Left colon (tissue), 2 donors: ENCODE data around the gene SGCD. TPM values are rescaled to one million over a fixed set of nuclear protein-coding genes. Genes with fewer than 3 reads are reported as not detected.

Experiments
- ATAC-seq: fragments of 200-7000 bp; cut with Tn5 transposase; one replicate; pipeline ENCODE4 v1.9.1; 2020; ENCODE audit warnings: mild to moderate bottlenecking, moderate library complexity
- DNase-seq, 2 donors: peaks; one replicate each; pipeline ENCODE4 v3.0.0-alpha.2; 2020
- intact Hi-C, 2 donors: fragments of 100-400 bp; cut with DNase I in 1 of 2; cut with micrococcal nuclease in 1 of 2; formaldehyde crosslinking; loops; one replicate each; pipeline versions ENCODE4 v1.11.2 to v1.14.0; 2022; cut with DNase I, micrococcal nuclease
- total RNA-seq, 2 donors: library from RNA; stranded (reverse); fragmentation: NEBNext Ultra II Directional; extraction: Animal tissue kit (Norgen Biotek cat#: 25700); gene quantifications; one replicate each; pipeline ENCODE4 v1.2.1, GENCODE V29; 2021
- donor health status: DM: no; HTN: no; CAD: no.
- donor health status: DM: yes; HTN: yes; CAD: no.

The SGCD gene
- total RNA-seq, 2 donors from 2014 or later, result 1.0 to 3.2 TPM

DNA sequence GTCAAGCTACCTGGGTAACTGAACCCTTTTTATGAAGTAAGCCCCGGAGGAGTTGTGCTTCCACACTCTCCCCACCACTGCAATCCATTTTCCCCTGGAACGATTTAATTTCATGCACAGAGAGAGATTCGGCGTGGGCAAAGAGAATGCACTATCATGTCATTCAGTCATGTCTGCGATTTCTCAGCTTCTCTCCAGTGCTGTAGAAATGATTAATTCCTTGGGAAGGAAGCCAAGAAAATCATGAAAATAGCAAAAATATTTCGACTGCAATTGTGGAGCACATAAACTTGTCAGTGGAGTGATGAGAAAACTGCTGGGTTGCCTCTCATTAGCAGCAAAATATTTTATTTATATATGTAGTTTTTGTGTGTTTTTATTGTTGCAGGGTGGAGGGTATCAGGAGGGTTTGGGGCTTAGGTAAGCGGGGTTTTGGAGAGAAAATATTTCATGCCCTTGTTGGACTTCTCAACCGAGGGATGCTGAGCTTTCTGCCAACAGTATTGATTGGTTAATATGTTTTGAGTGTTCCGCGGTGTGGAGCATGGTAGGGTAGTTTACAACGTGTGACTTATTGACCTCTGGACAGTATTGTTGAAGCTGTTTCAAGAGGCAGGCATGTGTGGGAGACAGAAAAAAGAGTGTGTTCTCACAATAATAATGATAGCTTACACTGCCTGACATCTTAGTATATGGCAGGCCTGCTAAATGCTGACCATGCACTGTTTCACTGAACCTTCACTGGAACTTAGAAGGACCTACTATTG, 69.3 kb downstream of the SGCD start:
- intact Hi-C loops, result no loop called here
- ATAC-seq, result no peak

DNA sequence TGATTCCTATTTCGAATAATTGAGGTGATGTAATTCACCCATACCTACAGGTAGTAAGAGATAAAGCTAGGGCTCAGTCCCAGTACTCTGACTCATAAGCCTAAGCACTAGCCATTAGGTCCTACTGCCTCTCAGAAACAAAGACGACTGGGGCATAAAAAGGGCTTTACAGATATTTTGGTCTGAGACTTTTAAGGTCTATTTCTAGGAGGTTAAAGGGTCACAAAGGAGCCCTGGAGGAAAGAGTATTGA, 69.8 kb downstream of the SGCD start:
- intact Hi-C loops, result no loop called here
- DNase-seq (no peak), ATAC-seq (no peak)

More for the DNA sequence above, 69.3 kb downstream of the SGCD start:
- DNase-seq, result no peak

DNA sequence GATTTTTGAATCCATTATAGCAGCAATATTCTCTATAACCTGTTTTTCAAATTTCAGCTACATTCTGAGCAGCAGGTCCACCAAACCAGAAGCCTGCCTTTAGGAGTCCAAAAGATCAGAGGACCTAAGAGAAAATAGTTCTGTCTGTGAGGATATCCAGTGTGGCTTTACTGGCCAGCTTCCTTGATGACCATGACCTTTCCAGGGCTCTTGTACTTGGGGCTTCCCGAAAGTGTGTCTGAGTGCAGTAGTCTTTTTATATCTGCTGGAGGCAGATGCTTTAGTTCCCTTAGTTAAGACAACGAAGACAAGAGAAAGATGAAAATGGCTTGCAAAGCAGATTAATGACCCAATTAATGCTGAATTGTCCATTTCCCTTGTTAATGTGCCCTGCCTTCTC, 72.4 kb downstream of the SGCD start:
- no peak for DNase-seq
- no peak for ATAC-seq
- intact Hi-C loops, result no loop called here

DNA sequence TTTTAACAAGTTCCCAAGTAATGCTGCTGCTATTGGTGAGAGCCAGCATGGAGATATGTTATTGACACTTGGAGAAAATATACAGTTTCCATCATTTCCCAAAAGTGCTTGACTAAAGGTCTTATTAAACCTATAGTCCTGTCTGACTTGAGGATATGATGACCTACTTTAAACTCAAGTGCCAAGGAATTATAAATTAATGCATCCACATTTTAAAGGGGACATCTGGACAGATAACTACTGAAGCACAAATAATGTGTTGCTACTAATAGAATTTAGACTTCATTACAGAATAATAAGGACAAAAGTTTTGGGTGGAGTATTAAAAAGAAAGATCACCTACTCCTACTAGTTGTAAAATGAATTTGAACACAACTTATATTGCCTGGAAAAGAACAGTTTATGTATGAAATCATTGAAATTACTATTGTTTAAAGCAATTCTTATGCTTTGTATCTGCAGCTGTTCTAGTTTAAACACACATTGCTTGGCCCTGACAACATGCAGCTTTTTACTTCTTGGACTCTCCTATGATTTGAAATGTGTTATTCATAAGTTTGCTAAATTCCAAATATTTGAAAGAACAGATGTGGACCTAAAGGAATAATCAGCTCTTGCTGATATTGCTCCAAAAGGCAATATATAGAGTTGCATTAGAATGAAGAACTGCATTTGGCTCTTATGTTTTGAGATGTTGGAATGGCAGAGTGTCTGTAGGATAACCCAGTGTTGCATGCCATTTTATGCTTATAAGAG, 73.4 kb downstream of the SGCD start:
- intact Hi-C loops, result no loop called here
- ATAC-seq (no peak), DNase-seq (no peak)

DNA sequence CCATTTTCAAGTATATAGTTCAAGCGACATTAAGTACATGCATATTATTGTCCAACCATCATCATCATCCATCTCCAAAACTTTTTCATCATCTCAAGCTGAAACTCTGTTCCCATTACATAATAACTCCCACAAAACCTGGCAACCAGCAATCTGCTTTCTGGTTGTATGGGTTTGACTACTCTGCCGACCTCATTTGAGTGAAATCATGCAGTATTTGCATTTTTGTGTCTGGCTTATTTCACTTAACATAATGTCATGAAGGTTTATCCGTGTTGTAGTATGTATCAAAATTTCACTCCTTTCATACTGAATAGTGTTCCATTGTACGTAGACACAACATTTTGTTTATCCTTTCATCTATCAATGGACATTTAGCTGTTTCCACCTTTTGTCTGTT, 74.8 kb downstream of the SGCD start:
- ATAC-seq (no peak), DNase-seq (no peak)
- intact Hi-C loops, result no loop called here

DNA sequence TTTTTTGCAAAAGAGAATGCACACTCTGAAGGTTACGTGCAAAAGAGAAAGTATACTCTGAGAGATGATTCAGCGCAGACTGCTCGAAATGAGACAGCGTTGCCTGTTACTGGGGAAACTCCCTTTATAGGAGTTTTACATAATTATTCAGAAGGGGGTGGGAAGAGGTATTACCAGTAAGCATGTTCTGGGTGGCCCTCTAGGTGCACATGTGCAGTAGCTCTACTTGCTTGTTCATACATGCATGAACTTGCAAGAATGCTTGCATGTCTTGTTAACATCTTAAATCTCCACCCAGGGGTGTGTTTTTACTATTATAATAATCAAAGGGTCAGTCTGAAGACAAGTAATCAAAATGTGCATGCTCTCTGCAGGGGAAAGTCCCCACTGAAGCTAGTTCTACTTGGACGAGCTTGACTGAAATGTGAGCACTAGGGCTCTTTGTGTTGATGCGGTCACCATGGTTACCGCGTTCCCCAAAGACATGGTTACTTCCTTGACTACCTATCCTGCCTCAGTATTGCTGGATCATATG, 75.5 kb downstream of the SGCD start:
- DNase-seq (peak in 1 of 2 donors; percentile 43), ATAC-seq (no peak)
- intact Hi-C loops, result no loop called here

DNA sequence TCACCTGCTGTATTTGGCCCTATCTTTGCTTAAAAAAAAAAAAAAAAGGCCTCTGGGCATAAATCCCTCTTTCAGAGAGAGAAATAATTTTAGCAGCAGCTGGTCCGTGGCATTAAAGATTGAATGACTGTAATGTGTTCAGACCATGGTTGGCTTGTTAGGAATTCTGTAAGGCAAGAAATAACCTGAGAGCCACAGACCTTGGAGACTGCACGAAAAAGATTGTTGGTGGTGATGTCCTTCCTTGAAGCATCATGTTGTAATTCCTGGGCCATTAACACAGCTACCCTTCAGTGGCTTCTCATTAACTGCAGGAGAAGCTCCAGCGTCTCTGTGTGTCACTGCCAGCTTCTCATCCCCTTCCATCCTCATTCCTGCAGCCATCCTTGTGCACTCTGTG, 79.0 kb downstream of the SGCD start:
- DNase-seq, result no peak
- ATAC-seq, result no peak
- intact Hi-C loops, result no loop called here

DNA sequence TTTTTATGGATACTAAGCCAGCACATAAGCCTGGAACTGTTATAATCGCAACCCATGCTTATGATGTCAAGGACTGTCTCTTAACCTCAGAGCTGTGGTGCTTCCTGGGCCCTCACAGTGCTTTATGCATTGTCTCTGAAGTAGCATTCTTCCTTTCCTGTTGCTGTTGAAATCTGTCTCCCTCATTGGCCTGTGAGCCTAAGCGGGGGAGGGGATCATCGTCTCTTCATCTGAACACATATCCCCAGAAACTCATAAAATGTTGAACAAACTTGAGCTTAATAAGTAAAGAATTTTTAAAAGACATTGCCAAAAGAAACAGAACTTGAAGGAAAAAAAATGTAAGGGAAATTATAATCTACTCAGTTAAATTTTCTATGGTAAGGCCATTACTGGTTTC, 80.3 kb downstream of the SGCD start:
- intact Hi-C loops, result no loop called here
- ATAC-seq, result no peak
- no peak for DNase-seq

DNA sequence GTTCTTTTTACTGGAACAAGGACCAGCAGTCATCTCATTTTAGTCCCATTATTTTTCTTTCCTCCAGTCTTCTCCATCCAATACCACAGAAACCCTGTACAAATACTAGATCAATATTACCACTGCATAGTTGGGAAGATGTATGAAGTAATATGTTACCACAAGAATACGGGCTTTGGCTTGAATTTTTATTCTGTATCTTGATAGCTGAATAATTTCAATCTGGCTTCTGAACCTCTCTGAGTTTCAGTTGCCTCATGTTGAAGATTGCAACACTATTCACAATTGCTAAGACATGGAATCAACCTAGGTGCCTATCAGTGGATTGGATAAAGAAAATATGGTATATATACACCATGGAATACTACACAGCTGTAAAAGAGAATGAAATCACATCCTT, 82.9 kb downstream of the SGCD start:
- intact Hi-C loops, result no loop called here
- ATAC-seq, result no peak
- DNase-seq, result no peak

DNA sequence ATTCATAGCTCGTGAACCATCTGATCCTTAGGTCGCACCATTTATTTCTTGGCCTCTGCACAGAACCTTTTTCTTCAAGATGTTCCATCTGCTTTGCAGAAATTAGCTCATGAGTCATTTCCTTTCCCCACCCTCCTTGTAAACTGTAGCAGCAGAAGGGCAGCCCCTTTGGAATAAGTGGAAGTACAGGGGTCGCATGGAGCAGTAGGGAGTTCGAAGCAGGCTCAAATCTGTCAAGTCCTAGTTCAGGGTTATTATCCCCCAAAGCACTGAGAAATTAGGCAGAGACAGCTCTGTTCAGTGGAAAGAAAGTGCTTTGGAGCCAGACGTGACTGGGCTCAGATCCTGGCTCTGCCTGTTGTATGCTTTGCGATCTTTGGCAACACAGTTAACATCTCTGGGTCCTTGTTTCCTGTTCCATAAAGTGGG, 84.2 kb downstream of the SGCD start:
- DNase-seq, result no peak
- intact Hi-C loops, result no loop called here
- ATAC-seq, result no peak

DNA sequence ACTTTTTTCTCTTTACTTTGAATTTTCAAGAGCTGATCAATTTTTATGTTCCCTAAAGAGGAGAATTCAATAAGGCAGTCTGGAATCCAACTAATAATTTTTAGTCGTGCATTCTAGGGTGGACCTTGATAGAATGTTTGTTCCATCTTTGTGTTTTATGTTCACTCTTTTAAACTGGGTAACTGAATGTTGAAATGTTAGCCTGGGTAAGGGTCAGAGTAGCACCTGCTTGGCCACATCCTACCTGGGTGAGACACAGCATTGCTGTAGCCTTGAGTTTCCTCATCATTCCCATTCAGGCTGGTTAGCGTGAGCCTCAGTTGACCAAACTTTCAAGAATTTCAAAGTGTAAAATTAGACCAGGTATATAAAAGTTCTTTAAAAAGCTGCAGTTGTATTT, 85.0 kb downstream of the SGCD start:
- intact Hi-C loops, result no loop called here
- ATAC-seq, result no peak
- DNase-seq, result no peak

DNA sequence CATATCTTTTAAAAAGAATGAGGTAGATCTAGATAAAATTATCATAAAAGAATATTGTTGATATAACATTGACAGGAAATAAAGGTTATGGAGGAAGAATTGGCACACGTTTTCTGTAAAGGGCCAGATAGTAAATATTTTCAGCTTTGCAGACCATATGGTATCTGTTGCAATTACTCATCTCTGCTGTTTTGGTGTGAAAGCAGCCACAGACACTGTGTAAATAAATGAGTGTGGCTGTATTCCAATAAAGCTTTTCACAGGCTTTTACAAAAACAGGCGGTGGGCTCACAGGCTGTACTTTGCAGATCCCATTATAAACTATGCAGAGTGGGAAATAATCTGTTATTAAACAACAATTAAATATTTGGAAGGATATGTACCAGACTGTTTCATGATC, 87.4 kb downstream of the SGCD start:
- no peak for ATAC-seq
- intact Hi-C loops, result no loop called here
- DNase-seq, result no peak

DNA sequence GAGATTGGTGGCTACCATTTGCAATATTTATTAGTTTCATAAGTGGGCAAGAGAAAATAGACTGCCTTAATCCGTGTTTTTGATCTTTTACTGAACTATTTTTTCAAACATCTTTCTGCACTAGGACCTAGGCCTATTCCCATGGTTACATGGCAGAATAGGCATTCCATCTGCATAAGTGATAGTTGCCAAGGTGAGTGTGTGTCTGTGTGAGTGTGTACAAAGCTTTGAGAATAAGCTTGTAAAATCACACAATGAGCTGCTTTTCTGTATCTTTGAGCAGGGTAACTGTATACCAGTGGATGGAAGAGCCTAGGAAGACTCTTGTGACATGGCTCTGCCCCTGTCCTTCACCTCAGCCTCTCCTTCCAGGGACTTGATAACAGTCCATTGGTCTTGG, 92.7 kb downstream of the SGCD start:
- ATAC-seq (no peak), DNase-seq (no peak)
- intact Hi-C loops, result no loop called here

DNA sequence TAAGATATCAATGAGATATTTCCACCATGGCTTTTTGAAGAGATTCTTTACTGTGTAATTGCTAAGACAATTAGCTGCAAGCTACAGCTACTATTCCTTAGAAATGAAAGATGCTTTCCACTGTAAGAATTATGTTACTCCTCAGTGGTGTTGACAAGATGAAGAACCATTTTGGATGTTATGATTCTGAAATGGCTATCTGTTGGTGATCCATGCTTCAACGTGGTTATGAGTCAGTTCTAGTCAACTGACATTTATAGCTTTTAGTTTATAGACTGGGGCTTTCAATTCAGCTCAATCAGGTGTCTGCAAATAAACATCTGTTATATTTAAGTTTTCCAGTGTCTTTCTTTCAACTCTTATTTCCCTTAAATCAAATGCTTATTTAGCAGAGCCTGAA, 93.7 kb downstream of the SGCD start:
- no peak for DNase-seq
- intact Hi-C loops, result no loop called here
- ATAC-seq, result no peak

DNA sequence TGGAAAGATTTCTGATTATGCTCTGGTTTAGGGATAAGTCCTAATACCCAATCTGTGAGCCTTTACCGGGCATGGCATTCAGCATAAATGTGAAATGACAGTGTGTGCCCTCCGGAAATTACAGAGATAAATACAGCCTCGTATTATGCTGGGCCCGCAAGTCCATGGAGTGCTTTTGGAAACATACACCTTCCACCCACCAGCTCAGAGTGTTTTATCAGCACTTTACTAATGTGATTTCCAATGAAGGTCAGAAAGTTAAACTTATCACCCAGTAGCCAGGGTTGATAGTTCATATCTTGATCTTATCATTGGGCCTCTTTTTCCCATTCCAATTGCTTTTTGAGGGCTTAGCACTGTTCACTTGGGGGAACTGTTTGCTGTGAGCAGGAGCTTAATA, 94.8 kb downstream of the SGCD start:
- ATAC-seq (no peak), DNase-seq (no peak)
- intact Hi-C loops, result no loop called here

DNA sequence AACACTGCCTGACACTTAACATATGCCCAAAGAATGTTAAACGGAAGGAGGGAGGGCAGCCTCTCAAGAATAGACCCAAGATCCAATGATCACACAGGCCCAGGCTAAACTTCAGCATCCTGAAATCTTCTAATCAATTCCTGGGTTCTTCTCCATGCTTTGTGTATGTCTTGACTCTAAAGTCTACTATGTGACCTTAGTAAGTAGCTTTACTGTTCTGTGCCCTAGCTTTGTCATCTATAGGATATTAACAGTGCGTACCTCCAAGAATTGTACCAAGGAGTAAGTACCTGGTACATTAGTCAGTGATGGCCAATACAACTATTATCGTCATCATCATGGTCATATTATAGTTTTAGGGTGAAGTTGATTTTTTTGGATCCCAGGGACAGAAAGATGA, 96.6 kb downstream of the SGCD start:
- no peak for DNase-seq
- intact Hi-C loops, result no loop called here
- ATAC-seq, result no peak

DNA sequence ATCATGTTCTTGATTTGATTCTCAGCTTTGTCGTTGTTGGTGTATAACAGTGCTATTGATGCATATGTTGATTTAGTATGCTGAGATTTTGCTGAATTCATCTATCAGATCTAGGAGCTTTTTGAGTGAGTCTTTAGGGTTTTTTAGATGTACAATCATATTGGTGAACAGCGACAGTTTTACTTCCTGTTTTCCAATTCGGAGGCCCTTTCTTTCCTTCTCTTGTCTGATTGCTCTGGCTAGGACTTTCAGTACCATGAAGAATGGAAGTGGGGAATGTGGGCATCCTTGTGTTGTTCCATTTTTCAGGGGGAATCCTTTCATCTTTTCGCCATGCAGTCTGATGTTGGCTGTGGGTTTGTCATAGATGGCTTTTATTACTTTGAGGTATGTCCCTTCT, 100.4 kb downstream of the SGCD start:
- ATAC-seq, result no peak
- intact Hi-C loops, result no loop called here
- DNase-seq, result no peak

DNA sequence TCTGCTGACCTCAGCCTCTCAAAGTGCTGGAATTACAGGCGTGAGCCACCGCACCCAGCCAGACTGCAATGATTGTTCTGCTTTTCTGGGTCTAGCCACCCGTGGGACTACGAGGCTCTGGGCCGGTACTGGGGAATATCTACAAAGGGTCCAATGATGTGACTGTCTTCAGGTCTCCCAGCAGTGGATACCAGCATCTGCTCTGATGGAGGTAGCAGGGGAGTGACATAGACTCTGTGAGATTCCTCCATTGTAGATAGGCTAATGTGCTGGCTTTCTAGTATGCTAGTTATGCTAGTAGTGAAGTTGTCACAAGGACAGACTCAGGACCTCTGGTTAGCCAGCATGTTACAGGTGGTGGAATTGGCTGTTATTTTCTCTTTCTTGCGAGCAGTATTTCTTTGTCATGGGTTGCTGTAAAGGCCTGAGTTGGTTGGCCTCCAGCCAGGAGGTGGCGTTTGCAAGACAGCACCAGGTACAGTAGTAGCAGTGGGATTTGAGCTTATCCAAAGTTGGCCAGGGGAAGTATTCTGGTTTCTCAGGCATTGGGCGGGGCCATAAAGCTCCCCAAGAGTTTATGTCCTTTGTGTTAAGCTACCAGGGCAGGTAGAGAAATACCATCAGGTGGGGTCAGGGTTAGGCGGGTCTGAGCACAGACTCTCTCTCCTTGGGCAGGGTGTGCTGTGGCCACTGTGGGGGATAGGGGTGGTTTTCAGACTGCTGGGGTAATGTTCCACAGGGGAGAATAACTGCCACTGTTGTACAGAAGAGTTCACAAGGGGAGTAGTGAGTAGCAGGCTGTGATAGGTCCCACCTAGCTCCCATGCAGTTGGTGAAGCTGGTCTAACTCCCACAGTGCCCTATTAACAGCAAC, 105.2 kb downstream of the SGCD start:
- ATAC-seq (no peak), DNase-seq (no peak)
- intact Hi-C loops, result no loop called here

DNA sequence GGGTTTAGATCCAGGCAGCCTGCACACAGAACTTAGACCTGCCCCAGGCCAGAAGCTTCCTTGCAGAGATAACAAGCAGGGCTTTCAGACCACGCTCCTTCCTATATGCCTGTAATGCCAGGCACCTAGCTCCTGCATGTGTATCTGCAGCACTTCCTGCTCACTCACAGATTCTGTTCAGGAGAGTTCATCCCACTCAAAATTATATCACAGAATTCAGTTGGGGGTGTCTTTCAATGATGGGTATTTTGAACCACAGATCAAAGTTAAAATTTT, 105.8 kb downstream of the SGCD start:
- intact Hi-C loops, result no loop called here
- ATAC-seq (no peak), DNase-seq (no peak)

DNA sequence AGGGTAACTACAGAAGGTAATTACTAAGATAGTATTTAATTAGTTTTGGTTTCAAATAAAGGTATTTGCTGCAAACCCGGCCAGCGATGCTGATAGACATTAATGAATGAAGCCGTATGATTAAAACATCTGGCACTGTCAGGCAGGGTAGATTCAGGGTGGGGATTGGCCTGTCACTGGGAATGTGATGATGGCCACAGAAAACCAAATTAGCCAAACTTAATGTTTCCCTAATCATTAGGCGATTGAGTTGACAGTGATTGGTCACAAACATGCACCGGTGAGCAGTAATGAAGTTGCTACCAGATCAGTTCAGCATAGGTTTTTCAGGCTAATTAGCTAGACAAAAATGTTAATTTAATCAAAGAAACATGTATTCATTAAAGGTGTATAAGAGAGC, 107.5 kb downstream of the SGCD start:
- intact Hi-C loops, result no loop called here
- ATAC-seq (no peak), DNase-seq (no peak)
